Prostate gland (tissue), 2 donors: Measurements from ENCODE around the gene IGF1R.

Experiments used
- POLR2A ChIP-seq: fragments of 450-650 bp; IDR thresholded peaks from one replicate; pipeline ENCODE4 v1.6.1; 2016; ENCODE audit warnings: antibody characterized with exemption, mild to moderate bottlenecking
- POLR2AphosphoS5 ChIP-seq: sonication (generic); formaldehyde crosslinking; IDR thresholded peaks from one replicate; pipeline ENCODE4 v1.6.1; 2017; ENCODE audit warnings: antibody characterized with exemption
- TF ChIP-seq, protein P1 (sequence below), 4 experiments: fragments of 200-600 bp in 2 of 4; fragments of 450-650 bp in 2 of 4; sonication (generic) in 2 of 4; IDR thresholded peaks; 1 replicate in 3 of 4; 2 replicates in 1 of 4; pipeline ENCODE4 v1.5.1; 2016 to 2019; ENCODE audit warnings: antibody characterized with exemption in 4 of 4, mild to moderate bottlenecking in 2 of 4, moderate library complexity in 2 of 4

- TF ChIP-seq POLR2A (no peak), POLR2AphosphoS5 (no peak)
- TF ChIP-seq, protein P1, sequence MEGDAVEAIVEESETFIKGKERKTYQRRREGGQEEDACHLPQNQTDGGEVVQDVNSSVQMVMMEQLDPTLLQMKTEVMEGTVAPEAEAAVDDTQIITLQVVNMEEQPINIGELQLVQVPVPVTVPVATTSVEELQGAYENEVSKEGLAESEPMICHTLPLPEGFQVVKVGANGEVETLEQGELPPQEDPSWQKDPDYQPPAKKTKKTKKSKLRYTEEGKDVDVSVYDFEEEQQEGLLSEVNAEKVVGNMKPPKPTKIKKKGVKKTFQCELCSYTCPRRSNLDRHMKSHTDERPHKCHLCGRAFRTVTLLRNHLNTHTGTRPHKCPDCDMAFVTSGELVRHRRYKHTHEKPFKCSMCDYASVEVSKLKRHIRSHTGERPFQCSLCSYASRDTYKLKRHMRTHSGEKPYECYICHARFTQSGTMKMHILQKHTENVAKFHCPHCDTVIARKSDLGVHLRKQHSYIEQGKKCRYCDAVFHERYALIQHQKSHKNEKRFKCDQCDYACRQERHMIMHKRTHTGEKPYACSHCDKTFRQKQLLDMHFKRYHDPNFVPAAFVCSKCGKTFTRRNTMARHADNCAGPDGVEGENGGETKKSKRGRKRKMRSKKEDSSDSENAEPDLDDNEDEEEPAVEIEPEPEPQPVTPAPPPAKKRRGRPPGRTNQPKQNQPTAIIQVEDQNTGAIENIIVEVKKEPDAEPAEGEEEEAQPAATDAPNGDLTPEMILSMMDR (IDR thresholded peaks at IDR 0.05) = no peak
These were observed 69.0 kb downstream of the IGF1R start for GRCh38 chr15:98717371-98717770.
